GM21723 (cell line): ENCODE results near the gene ARFRP1.

ENCODE experiments used
- ATAC-seq: cut with Tn5 transposase; IDR thresholded peaks from one replicate; pipeline ENCODE4 v1.9.1; 2021; ENCODE audit warnings: mild to moderate bottlenecking, moderate library complexity; ENCODE audit not compliant: unreplicated experiment

ARFRP1 gene, protein sequence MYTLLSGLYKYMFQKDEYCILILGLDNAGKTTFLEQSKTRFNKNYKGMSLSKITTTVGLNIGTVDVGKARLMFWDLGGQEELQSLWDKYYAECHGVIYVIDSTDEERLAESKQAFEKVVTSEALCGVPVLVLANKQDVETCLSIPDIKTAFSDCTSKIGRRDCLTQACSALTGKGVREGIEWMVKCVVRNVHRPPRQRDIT

DNA sequence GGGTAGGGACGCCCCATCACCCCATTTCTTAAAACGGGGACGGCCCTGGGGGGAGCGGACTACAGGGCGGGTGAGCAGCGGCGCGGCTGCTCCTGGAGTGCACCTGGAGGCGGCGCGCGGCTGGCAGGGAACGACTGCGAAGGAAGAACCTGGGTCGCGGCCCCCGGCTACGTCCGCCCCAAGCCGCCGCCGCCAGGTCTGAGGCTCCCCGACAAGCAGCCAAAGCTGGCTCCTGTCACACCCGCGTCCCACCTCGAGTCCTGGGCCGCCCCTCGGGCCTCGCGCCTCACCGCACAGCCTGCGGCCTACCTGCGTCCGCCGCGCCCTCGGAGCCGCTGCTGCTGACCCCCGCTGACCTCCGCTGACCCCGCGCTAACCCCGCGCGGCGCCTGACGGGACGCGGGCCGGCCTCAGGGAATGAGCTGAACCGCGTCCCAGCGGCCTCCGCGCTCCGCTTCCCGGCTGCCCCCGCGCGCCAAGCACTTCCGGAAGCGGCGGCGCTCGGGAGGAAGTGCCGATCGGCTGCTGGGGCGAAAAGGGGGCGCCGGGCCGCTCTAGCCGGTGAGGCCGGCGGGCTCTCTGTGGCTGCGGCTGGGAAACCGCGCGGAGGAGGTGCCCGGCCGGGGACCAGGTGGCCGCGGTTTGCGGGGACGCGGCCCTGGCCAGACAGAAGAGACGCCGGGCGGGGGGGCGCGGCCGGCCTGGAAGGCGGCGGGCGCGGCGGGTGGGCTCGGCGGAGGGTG is at the start of gene ARFRP1, which contains the start of gene ZGPAT:
Gene ARFRP1 (minus strand): TSS at position 419 of the 743 bp plus-strand sequence. CDS start 885 bp downstream, outside the sequence.
Gene ZGPAT (plus strand): TSS at position 482 of the 743 bp plus-strand sequence. CDS start 542 bp downstream, outside the sequence.
- ATAC-seq = peak; percentile 75

DNA sequence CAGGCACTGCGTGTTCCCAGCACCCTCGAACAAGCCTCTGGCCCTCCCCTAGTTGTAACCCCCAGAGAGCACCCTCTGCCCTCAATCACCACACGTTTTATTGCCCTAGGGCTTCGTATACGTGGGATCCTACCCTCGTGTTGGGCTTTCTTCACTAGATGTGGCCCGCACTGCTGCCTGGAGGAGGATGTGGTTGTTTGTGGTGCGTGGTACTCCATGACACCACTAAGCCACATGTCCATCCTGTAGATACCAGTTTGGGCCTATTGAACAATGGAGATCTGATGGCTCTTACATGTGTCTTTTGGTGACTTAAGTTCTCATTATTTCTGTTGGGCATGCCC is 48.8 kb upstream of the ARFRP1 start:
- ATAC-seq = no peak

DNA sequence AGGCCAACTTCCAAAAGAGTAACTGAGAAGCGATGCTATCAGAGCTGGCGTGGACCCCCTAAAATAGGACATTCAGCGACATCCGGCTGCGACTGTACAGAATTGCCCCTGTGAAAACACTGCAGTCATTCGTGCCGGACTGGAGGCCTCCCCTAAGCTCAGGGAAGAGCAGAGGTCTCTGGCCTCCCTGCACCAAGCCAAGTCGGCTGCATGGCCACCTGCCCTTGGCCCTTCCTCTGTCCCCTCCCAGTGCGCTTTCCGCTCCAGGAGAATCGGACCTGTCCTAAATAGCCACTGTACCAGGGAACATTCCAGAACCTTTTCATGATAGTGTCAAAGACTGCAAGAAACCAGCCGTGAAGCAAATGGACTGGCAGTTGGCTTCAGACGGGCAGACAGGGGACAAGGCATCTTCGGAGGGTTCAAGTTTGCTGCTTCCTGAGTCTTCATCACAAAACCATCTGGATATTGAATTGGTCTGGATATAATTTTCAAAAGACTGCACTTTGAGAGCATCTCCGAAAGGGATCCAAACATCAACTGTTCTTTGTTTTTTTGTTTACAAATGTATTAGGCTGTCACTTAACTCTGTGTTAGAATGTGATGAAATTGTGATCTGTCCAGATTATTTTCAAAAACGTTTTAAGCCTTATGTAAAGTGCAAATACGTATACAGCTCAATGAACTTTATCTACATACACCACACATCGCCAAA is 48.3 kb upstream of the ARFRP1 start:
- no peak for ATAC-seq

DNA sequence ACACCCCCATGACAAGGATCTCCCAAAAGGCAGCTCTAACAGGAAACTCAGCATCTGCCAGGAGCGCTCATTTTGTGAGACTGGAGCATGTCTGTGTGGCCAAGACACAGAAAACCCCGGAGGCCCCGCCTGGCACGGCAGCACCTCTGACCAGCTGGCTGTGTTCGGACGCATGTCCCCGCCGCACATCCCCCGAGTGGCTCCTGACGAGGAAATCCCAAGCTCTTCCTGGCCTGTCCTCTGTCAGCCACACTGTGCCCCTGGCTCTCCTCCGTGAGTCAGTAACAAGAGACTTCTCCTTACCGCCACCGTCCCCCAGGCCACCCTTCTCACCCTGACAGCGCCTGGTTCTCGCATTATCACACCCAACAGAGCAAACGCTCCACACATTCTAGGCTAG is 46.2 kb upstream of the ARFRP1 start:
- ATAC-seq = no peak

DNA sequence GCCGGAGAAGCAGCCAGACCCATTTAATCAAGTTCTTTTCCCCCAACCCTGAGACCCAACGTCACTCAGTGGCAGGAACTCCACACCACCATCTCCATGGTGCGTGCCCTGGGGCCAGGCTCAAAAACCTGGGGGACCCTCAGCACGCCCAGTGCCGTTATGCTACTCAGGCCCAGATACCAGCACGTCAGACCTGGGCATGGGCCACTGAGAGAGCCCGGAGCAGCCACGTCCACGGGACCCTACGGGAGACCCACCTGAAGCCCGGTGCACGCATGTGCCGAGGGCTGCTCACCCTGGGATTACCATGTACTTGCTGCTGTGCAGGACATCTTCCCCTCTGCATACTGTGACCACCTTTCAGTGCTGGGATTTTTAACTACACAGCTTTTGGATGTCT is 45.6 kb upstream of the ARFRP1 start:
- ATAC-seq = no peak

DNA sequence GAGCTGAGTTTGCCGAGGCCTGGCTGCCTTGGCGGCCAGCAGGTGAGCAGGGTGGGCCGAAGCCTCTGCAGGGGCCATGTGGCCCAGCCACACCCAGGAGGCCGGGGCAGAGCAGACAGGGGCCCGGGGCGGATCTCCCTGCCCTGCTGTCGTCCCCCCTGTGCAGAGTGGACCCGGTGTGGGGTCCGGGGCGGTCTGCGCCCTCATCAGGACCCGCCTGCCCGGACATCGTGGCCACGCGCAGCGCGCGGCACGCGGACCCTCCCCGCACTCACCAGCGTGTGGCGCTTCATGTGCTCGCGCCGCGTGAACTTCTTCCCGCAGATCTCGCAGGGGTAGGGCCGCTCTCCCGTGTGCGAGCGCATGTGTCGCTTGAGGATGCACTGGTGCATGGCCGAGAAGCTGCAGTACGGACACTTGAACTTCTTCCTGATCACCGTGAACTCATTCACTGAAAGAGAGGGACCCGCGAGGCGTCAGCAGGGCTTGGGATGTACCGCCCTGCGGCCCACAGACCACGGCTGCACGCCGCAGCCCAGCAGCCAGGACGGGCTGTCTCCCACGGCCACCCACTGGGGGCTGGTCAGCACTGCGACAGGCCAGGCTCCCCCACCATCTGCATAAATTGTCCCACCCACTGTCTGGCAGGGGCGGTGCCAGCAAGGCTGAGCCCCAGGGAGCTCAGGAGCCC is 44.8 kb upstream of the ARFRP1 start:
- ATAC-seq = no peak

DNA sequence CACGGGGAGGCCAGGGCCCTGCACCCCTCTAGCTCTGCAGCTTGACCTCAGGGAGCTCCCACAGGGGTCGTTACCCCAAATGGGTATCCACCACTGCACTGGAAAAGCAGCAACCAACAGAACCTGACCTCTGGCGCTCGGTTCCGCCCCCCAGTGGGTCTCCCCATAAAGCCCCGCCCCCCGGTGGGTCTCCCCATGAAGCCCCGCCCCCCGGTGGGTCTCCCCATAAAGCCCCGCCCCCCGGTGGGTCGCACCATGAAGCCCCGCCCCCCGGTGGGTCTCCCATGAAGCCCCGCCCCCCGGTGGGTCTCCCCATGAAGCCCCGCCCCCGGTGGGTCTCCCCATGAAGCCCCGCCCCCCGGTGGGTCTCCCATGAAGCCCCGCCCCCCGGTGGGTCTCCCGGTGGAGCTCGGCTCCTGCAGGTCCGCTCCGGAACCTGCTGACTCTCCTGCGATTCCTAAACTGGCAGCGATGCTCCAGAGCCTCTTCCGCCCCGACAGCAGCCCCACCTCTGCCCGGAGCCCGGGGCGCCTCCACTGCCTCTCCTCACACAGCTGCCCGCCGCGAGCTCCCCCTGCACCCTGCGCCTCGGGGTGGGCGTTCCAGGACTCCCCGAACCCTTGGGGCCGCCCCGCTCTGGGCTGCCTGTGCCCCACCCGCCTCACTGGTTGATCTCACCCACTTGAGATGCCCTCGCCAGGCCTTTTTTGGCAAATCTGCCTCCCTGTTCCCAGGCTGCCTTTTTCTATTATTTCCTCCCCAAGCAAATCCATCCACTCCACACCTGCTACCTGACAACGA is 43.9 kb upstream of the ARFRP1 start:
- ATAC-seq = no peak

DNA sequence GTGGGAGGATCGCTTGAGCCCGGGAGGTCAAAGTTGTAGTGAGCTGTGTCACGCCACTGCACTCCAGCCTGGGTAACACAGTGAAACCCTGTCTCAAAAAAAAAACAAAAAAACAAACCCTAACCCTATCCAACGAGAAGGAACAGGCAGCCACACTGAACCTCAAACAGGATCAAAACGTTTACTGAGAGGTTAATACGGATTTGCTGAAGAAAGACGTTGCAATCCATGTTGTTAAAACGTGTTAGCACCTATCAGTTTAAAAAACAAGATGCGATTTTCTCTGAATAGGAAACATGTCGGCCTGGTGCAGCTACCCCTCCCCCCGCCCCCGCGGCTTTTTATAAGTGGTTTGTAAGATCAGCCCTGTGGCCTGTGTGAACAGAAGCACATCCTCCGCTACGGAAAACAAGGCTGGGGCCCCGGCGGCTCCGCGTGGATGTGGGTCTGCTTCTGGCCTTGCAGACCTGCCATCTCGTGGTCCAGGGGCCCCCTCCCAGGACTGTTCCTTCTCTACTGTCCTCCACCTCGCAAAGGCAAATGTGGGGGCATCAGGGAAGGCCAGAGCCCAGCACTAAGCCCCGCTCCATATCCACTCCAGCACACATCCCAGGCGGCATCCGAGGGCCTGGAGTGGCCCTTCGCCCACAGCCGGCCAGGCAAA is 43.2 kb upstream of the ARFRP1 start:
- ATAC-seq = no peak

DNA sequence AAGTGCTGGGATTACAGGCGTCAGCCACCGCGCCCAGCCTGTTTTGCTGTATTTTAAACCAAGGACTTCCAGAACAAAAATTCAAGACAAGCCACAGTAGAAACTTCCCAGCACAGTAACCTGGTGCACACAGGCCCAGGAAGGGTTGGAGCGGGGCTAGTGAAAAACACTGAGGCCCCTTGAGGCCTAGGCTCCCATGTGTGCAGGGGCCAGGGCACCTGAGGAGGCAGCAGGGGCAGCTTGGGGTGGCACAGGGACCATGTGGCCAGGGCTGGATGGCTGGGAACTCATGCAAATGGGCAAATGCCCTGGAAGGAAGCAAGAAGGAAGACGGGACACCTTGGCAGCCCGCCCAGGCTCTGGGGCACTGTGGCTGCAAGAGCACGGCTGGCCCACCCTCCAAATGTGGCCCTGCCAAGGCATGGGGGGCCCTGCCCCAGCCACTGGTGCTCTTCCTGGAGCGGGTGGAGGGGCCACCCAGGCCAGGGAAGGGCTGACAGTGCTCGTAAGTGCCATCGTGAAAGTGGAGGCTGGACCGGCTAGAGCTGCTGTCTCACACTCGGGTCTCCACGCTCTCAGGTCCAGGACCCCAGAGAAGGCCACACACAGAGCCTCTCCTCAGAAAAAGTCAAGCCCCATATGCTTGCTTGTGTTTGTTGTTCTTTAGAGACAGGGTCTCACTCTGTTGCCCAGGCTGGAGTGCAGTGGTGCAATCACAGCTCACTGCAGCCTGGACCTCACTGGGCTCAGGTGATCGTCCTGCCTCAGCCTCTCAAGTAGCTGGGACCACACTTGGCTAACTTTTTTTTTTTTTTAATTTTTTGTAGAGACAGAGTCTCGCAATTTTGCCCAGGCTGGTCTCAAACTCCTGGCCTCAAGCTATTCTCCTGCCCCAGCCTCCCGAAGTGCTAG is 42.1 kb upstream of the ARFRP1 start:
- ATAC-seq = no peak

DNA sequence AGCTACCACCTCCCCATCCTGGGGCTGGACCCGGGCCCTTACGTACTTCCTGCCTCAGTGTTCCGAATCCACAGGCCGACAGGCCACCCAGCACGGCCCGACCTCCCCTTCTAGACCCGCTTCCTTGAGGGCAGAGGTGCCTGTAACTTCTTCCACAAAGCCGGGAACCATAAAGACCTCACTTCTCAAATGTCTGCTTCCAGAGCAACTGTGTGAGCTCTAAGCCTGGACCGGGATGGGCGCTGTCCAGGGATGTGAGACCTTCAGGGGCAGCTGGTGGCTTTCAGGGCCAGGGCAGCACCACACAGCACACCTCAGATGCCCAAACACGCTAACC is 41.1 kb upstream of the ARFRP1 start:
- no peak for ATAC-seq

DNA sequence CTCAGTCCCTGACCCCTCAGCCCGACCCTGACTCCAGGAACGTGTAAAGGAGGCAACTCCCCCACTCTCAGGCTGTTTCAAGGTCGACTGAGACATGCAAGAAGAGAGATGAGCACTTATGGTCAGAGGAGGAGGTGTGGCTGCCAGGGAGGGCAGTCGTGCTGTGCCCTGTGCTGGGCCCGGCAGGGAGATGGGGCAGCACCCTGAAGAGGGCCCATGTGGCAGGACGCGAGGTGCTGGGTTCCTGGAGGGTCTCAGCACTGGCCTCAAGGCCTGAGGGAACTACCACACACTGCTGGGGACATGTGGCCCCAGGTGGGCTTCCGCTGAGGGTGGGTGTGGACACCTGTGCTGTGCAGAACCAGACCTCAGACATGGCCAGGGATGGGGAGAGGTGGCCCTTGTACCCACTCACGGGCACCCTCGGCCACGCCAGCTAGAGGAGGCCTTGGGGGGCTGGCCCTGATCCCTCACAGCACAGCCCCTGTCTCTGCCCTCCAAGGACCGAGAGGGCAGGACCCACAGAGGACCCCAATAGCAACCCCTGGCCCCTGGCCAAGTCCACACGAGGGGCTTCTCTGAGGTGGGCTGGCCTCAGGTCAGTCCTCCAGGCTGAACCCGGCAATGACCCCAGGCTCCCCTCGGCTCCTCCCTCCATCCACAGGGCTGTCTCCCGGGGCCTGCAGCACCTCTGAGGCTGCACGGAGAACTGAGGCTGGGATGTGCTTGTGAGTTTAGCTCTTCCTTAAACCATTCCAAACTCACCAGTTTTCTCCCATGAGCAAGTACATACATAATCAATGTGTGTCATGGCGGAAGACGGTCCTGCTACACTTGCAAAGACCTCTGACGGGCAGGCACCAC is 40.5 kb upstream of the ARFRP1 start:
- no peak for ATAC-seq

DNA sequence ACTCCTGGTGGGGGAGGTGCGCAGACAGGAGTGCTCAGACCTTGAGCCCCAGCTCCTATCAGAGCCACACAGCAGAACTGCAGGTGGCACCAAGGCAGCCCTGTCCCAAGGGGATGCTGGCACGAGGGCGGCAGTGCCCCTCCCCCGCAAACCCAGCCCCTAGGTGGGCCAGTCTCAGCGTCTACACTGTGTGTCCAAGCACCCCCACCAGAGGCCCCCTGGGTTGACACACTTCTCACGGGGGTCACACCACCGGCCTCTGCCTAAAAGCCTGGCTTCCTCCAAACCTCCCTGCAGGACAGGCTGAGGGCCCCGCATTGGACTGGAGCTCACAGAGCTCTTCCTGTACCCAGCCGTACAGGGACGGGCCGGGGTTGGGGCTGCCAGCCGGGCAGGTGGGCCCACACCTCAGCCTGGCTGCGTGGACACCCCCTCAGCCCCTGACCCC is 39.9 kb upstream of the ARFRP1 start:
- ATAC-seq = no peak

DNA sequence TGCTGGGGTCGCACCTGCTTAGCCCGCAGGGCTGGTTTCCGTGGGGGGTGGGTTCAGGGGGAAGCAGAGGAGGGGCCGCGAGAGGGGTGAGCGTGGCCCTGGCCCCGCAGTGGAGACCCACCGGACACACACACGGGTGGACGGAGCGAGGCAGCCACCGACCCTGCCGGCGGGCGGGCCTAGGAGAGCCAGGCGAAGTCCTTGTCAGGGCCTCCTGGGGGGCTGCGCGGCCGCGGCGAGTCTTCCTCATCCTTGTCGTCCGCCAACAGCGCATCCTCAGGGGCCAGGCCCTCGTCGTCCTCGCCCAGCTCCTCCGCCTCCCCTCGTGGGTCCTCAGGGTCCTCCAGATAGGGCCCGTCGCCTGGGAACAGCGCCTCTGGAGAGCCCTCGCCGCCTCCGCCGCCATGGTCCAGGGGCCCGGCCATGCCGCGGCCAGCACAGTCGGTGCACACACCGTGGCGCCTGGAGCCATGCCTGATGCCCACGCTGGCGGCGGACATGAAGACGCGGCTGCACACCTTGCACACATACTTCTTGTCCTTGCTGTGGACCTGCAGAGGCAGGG is 39.1 kb upstream of the ARFRP1 start:
- ATAC-seq = no peak

DNA sequence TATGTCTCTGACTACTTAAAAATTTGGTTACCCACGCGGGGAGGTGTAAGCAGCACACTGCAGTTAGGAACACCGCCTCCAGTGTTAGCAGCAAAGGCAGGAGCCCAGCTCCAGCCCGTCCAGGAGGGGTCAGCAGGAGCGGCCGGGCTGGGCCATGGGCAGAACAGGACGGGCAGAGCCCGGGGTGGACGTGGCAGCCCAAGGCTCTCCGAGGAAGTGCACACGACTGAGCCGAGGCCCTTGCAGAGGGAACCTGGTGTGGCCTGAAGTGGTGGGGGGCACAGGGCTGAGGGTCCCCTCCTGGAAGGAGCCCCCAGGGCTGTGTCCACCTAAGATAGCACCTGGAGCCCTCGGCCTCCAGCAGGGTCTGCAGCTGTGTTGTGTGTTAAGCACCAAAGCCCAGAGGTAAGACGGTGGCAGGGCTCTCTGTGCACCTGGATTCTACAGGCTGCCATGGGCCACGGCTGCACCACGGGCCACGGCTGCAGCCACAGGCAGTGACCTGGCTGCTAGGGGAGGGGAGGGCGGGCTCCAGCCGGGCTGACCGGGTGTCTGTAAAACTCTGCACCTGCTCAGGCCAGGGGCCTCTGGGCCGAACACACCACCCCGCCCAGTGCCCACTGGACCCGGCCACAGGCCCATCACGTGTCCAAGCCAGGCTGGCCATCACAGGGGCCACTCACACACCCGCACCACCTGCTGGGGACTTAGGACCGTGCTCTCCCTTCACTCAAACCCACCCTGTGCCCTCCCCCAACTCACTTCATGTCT is 38.4 kb upstream of the ARFRP1 start:
- no peak for ATAC-seq

DNA sequence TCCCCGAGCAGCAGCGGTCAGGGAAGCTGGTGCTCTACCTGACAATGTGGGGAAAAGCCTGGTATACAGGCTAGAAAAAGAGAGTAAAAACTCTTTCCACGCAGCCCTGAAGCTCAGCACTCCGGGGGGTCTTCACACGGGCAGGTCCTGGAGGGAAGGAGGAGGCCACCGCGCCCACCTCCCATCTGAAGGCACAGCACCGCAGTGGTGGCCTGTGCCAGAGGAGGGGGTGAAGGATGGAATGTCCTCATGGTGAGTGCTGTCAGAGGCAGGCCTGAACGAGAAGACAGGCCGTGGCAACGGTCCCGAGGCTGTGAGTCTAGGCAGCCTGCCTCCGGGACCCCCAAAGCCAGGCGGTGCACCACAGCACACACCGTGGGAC is 37.6 kb upstream of the ARFRP1 start:
- no peak for ATAC-seq

DNA sequence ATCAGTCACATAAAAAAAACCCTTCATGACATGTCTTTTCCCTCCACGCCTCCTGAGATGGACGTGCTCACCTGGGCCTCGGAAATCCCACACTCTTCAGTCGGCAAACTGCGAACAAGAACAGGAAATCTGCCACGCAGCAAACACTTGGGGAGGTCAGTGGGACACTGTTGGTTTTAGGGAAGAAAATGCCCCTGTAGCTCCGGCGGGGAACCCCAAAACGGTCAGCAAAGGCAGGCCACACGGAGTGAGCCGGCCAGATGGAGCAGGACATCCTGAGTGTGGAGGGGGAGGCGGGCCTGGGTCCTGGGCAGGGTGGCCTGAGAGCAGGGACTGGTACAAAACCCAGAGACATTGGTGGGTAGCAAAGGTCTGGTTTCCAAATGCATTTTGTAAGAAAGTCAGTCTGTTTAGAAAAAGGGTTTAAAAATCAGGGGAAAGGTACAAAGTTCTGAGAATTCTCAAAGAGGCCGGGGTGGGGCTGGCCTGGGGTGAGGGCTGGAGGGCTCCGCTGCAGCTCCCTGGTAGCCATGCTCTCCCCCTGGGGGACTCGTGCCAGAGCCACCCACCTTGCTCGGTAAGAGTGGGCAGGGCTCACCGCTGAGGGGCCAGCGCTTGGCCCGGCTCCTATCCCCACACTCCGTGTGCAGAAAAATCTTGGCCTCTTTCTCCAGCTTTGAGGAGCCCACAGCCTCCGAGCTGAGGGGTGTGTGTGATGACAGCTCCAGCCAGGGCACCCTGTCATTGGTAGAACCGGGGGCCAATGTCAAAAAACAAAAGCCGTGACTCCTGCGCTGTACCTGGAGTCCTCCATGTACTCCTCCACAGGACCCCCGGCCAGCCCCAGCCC is 37.0 kb upstream of the ARFRP1 start:
- ATAC-seq = no peak
